ENCODE data around the gene VWC2. TPM values are rescaled to one million over a fixed set of nuclear protein-coding genes. Genes with fewer than 3 reads are reported as not detected.

The VWC2 gene
- total RNA-seq, 4 donors from 2014 or later: 0.04 to 0.18 (median 0.13) TPM

- H3K4me3 ChIP-seq: no peak overlapping the region
- no peaks in the 10 kb centered on the region for H3K36me3 ChIP-seq
- H3K4me1 ChIP-seq: no peaks in the 10 kb centered on the region
- H3K27ac ChIP-seq: no peak overlapping the region
- no peak for TF ChIP-seq POLR2A (IDR thresholded peaks at IDR 0.05)
- TF ChIP-seq, protein P1, sequence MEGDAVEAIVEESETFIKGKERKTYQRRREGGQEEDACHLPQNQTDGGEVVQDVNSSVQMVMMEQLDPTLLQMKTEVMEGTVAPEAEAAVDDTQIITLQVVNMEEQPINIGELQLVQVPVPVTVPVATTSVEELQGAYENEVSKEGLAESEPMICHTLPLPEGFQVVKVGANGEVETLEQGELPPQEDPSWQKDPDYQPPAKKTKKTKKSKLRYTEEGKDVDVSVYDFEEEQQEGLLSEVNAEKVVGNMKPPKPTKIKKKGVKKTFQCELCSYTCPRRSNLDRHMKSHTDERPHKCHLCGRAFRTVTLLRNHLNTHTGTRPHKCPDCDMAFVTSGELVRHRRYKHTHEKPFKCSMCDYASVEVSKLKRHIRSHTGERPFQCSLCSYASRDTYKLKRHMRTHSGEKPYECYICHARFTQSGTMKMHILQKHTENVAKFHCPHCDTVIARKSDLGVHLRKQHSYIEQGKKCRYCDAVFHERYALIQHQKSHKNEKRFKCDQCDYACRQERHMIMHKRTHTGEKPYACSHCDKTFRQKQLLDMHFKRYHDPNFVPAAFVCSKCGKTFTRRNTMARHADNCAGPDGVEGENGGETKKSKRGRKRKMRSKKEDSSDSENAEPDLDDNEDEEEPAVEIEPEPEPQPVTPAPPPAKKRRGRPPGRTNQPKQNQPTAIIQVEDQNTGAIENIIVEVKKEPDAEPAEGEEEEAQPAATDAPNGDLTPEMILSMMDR (IDR thresholded peaks at IDR 0.05): no peak
- TF ChIP-seq POLR2AphosphoS5 (IDR thresholded peaks at IDR 0.05): no peak
- no peak for TF ChIP-seq EP300 (IDR thresholded peaks at IDR 0.05)
- no peaks in the 10 kb centered on the region for H3K27me3 ChIP-seq
- H3K9me3 ChIP-seq: no peaks in the 10 kb centered on the region
- DNase-seq (ENCODE audit: low spot score in 2 of 2): no peak
- 70% methylated on average over 5 of the region's 5 CpGs for WGBS
Measured at GRCh38 chr7:49822856-49823255, 49.4 kb downstream of the VWC2 start.

DNA sequence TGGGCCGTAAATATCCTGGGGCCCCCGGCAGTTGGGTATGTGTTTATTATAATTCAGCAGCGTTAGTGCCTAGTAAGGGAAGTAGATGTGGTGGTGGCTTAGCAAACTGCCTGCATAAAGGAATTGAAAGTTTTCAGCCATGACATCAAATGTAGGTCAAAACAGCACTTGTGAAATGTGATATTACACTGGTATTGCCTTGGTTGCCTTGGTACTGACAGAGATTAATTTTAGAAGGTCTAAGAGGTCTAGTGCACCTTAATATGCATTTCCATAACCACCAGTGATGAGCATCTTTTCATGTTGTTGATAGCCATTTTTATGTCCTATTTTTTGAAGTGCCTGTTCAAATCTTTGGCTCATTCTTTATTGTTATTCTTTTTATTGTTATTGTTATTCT, 50.1 kb downstream of the VWC2 start:
- Histone ChIP-seq H3K4me1 (no peaks in the 10 kb centered on the region), H3K9me3 (no peaks in the 10 kb centered on the region), H3K27me3 (no peaks in the 10 kb centered on the region), H3K36me3 (no peaks in the 10 kb centered on the region), H3K4me3 (no peak overlapping the region), H3K27ac (no peak overlapping the region)
- 96% methylated on average over 3 of the region's 3 CpGs for WGBS
- DNase-seq (ENCODE audit: low spot score in 2 of 2): no peak
- TF ChIP-seq, protein P1 (IDR thresholded peaks at IDR 0.05): no peak
- no peak for TF ChIP-seq POLR2AphosphoS5 (IDR thresholded peaks at IDR 0.05)
- no peak for TF ChIP-seq EP300 (IDR thresholded peaks at IDR 0.05)
- TF ChIP-seq POLR2A (IDR thresholded peaks at IDR 0.05): no peak

GRCh38 chr7:49839863-49840645, 66.6 kb downstream of the VWC2 start:
- no peak for TF ChIP-seq POLR2A (IDR thresholded peaks at IDR 0.05)
- TF ChIP-seq EP300 (IDR thresholded peaks at IDR 0.05): no peak
- no peak for TF ChIP-seq POLR2AphosphoS5 (IDR thresholded peaks at IDR 0.05)
- TF ChIP-seq, protein P1 (IDR thresholded peaks at IDR 0.05): no peak
- H3K4me1 ChIP-seq: no peaks in the 10 kb centered on the region
- H3K27me3 ChIP-seq: no peaks in the 10 kb centered on the region
- WGBS: 88% methylated on average over 13 of the region's 13 CpGs
- no peak overlapping the region for H3K27ac ChIP-seq
- H3K4me3 ChIP-seq: no peak overlapping the region
- H3K9me3 ChIP-seq: no peaks in the 10 kb centered on the region
- H3K36me3 ChIP-seq: no peaks in the 10 kb centered on the region
- no peak for DNase-seq (ENCODE audit: low spot score in 2 of 2)

DNA sequence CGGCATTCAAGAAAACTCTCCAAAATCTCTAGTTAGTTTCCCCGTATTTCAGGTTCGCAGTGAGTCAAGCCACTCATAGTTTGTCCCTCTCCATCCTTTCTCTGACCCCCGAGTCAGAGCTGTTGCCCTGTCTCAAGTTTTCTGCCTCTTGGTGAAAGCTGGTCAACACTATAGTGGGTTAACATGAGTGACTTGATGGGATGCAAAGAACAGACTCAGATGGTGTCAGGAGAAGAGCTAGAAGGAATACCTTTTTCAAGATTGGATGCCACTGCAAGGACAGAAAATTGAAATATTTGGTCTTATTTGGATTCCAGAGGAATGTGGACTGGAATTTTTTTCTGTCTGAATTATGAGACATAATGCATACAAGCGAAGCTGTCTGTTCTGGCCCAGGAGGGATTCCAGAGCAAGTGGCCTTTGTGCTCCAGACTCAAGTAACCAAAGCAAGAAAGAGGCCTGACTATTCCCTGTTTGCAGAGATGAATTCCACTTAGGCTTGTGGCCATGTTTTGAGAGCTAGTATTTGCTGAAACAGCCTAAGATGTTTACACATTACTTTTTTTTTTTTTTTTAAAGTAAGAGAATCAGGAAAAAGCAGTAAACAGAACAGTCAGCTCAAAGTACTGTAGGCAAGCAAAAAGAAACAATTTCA, 67.4 kb downstream of the VWC2 start:
- no peak for DNase-seq (ENCODE audit: low spot score in 2 of 2)
- H3K27ac ChIP-seq: no peak overlapping the region
- H3K4me3 ChIP-seq: no peak overlapping the region
- TF ChIP-seq EP300 (IDR thresholded peaks at IDR 0.05): no peak
- TF ChIP-seq, protein P1 (IDR thresholded peaks at IDR 0.05): no peak
- TF ChIP-seq POLR2A (IDR thresholded peaks at IDR 0.05): no peak
- TF ChIP-seq POLR2AphosphoS5 (IDR thresholded peaks at IDR 0.05): no peak
- no peaks in the 10 kb centered on the region for H3K27me3 ChIP-seq
- no peaks in the 10 kb centered on the region for H3K36me3 ChIP-seq
- 90% methylated on average over 5 of the region's 5 CpGs for WGBS
- no peaks in the 10 kb centered on the region for H3K9me3 ChIP-seq
- H3K4me1 ChIP-seq: peaks cover 2% of the 10 kb centered on the region

DNA sequence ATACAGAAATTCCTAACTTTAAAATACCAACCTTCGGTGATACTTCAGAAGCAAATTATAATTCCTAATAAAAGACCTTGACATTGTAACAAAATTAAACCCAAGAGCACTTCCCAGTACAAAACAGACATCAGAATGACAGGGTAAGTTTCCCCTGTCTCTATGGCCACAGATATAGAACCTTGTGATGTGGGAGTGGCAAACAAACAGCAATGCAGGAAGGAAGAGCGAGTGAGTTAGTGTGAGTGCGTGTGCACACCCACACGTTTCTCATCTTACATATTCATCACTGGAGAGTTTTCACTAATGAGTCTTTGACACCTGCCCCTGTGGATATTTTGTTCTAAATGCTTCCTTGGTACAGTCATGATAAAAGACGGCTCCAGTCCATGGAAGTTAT, 72.2 kb downstream of the VWC2 start:
- WGBS: 56% methylated on average over 5 of the region's 5 CpGs
- no peak for DNase-seq (ENCODE audit: low spot score in 2 of 2)
- TF ChIP-seq POLR2AphosphoS5 (IDR thresholded peaks at IDR 0.05) (no peak), POLR2A (IDR thresholded peaks at IDR 0.05) (no peak), EP300 (IDR thresholded peaks at IDR 0.05) (no peak)
- TF ChIP-seq, protein P1 (IDR thresholded peaks at IDR 0.05): no peak
- H3K9me3 ChIP-seq: no peaks in the 10 kb centered on the region
- no peak overlapping the region for H3K27ac ChIP-seq
- H3K27me3 ChIP-seq: no peaks in the 10 kb centered on the region
- H3K36me3 ChIP-seq: no peaks in the 10 kb centered on the region
- H3K4me1 ChIP-seq: peaks cover 3% of the 10 kb centered on the region
- no peak overlapping the region for H3K4me3 ChIP-seq
